ENCODE measurements around the gene CD200R1.

The CD200R1 gene

GRCh38 chr3:112974894-112975293 lies at the start of gene CD200R1:
TSS of gene CD200R1 (minus strand) at chr3:112975103. CDS start at chr3:112974857, 246 bp downstream.
- DNase-seq (ENCODE audit: low read depth in 2 of 2): no peak

GRCh38 chr3:113021471-113021870 lies 46.6 kb upstream of the CD200R1 start:
- no peak for DNase-seq (ENCODE audit: low read depth in 2 of 2)

GRCh38 chr3:113019182-113020137 lies 44.6 kb upstream of the CD200R1 start:
- DNase-seq (ENCODE audit: low read depth in 2 of 2): peak; percentile 78 to 83

- DNase-seq (ENCODE audit: low read depth in 2 of 2): no peak
Observed at GRCh38 chr3:113018536-113019181, 43.8 kb upstream of the CD200R1 start.

GRCh38 chr3:113013593-113013992 lies 38.7 kb upstream of the CD200R1 start:
- DNase-seq (ENCODE audit: low read depth in 2 of 2): no peak

- DNase-seq (ENCODE audit: low read depth in 2 of 2): no peak
Observed at GRCh38 chr3:113008117-113008516, 33.2 kb upstream of the CD200R1 start.

- DNase-seq (ENCODE audit: low read depth in 2 of 2): no peak
Observed at GRCh38 chr3:113006359-113007056, 31.6 kb upstream of the CD200R1 start.

- no peak for DNase-seq (ENCODE audit: low read depth in 2 of 2)
Observed at GRCh38 chr3:113005611-113006010, 30.7 kb upstream of the CD200R1 start.

GRCh38 chr3:113002679-113003078 lies 27.8 kb upstream of the CD200R1 start:
- DNase-seq (ENCODE audit: low read depth in 2 of 2): no peak

- DNase-seq (ENCODE audit: low read depth in 2 of 2): no peak
Observed at GRCh38 chr3:113002037-113002436, 27.1 kb upstream of the CD200R1 start.

- DNase-seq (ENCODE audit: low read depth in 2 of 2): no peak
Observed at GRCh38 chr3:113000691-113001090, 25.8 kb upstream of the CD200R1 start.

- DNase-seq (ENCODE audit: low read depth in 2 of 2): no peak
Observed at GRCh38 chr3:112995800-112996199, 20.9 kb upstream of the CD200R1 start.

- peak; percentile 67 to 68 for DNase-seq (ENCODE audit: low read depth in 2 of 2)
Observed at GRCh38 chr3:112990672-112991602, 16.0 kb upstream of the CD200R1 start, which contains the start of gene GTPBP8. TSS of gene GTPBP8 (plus strand) at chr3:112990984. CDS start at chr3:112991000, 16 bp downstream.

GRCh38 chr3:112987710-112988334 lies 12.9 kb upstream of the CD200R1 start:
- no peak for DNase-seq (ENCODE audit: low read depth in 2 of 2)

GRCh38 chr3:112984485-112984884 lies 9.6 kb upstream of the CD200R1 start:
- no peak for DNase-seq (ENCODE audit: low read depth in 2 of 2)

- no peak for DNase-seq (ENCODE audit: low read depth in 2 of 2)
Observed at GRCh38 chr3:112982710-112983109, 7.8 kb upstream of the CD200R1 start.

- DNase-seq (ENCODE audit: low read depth in 2 of 2): no peak
Observed at GRCh38 chr3:112980080-112980479, 5.2 kb upstream of the CD200R1 start.

- peak; percentile 13 to 14 for DNase-seq (ENCODE audit: low read depth in 2 of 2)
Observed at GRCh38 chr3:112979244-112979832, 4.4 kb upstream of the CD200R1 start.

- no peak for DNase-seq (ENCODE audit: low read depth in 2 of 2)
Observed at GRCh38 chr3:112976953-112977352, 2.0 kb upstream of the CD200R1 start.

GRCh38 chr3:112976001-112976400 lies 1.1 kb upstream of the CD200R1 start:
- DNase-seq (ENCODE audit: low read depth in 2 of 2): no peak

Data from fibroblast of skin of left quadriceps (primary cell).